ENCODE results near the gene KCNQ1.

DNA sequence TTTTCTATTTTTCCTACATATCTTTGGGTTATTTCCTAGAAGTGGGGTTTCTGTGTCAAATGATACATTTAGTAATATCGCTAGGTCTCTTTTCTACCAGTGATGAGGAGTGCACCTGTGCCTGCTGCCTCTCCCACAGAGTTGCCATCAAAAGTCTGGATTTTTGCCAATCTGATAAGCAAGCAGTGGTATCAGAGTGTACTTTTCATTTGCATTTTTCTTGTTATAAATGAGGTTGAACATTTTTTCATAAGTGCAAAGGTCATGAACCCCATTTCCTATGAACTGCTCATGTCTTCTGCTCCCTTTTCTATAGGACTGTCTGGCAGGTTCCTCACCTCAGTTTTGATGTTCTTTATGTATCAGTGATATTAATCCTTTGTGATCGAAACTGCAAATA is 2.2 kb upstream of the KCNQ1 start:
- TF ChIP-seq, protein P1, sequence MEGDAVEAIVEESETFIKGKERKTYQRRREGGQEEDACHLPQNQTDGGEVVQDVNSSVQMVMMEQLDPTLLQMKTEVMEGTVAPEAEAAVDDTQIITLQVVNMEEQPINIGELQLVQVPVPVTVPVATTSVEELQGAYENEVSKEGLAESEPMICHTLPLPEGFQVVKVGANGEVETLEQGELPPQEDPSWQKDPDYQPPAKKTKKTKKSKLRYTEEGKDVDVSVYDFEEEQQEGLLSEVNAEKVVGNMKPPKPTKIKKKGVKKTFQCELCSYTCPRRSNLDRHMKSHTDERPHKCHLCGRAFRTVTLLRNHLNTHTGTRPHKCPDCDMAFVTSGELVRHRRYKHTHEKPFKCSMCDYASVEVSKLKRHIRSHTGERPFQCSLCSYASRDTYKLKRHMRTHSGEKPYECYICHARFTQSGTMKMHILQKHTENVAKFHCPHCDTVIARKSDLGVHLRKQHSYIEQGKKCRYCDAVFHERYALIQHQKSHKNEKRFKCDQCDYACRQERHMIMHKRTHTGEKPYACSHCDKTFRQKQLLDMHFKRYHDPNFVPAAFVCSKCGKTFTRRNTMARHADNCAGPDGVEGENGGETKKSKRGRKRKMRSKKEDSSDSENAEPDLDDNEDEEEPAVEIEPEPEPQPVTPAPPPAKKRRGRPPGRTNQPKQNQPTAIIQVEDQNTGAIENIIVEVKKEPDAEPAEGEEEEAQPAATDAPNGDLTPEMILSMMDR (IDR thresholded peaks at IDR 0.05): no peak
- no peak for TF ChIP-seq EZH2 (IDR thresholded peaks at IDR 0.05; ENCODE audit: borderline replicate concordance, insufficient read depth, low read depth, low read length, poor library complexity, severe bottlenecking)

Data from B cell (primary cell).